ENCODE measurements around the gene SOHLH2.

Gene SOHLH2

GRCh38 chr13:36183901-36184300 lies 30.5 kb downstream of the SOHLH2 start:
- DNase-seq = no peak

- DNase-seq = no peak
Observed at GRCh38 chr13:36175621-36176020, 38.7 kb downstream of the SOHLH2 start.

DNA sequence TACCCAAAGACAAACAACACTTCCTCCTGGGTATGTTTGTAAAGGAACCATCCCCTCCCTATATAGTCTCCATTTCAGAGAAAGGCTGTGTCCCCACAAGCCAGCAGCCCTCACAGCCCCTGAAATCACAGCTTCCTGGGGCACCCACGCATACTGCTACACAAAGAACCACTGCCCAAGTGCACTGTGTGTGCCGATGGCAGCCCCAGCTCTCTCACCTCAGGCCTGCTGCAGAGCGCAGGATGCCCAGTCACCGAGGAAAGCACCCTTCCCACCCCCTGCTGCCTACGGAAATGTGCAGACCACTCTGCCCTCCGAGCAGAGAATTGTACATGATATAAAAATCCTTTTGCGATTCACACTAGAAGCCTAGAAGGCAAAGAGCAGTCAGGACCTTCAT lies 39.4 kb downstream of the SOHLH2 start:
- DNase-seq = no peak

DNA sequence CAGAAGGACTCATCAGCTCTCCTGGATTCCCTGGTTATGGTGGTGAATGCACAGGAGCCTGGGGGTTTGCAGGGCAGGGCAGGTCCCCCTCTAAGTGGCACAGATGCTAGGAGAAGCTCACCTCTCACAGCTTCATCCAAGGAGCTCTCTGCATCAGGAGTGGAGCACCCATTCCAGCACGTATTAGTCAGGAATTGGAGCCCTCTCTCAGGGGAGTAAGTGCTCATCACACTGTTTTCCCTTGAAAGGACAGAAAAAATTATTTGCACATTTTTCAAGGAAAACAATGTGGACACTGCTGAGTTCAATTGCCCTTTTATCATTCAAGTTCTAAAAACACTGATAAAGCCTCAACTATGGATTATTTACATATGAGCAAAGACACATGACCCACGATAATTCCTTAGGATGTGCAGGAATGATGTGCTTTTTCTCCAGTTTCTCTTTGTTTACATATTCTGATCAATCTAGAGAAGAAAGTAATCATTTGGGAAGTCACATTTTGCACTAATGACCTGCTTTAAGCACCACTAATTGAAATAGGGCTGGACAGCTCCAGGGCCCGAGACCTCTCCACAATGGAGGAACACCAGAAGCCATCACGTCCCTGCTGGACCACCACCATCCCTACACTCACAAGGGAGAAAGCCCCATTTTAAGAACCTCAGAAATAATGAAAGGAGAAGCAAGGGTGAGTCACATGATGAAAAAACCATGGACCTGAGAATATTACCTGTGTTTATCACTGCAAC lies 40.6 kb downstream of the SOHLH2 start:
- DNase-seq = no peak

DNA sequence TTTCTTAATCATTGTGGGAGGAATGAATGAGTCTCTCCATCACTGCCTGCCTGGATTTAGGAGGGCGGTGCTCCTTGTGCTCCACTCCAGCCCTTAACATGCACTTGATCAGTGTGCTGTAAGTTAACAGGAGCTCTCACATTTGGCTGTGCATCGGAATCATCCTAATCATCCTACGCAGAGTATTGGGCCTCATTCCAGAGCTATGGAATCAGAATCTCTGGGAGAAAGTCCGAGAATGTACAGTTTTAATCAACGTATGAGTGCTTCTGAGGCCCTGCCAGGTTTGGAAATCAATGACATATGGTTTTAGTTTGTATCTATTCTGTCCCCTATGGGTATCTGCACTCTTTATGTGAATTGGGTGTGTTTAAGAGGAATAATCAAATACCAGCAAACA lies 48.3 kb downstream of the SOHLH2 start:
- no peak for DNase-seq

DNA sequence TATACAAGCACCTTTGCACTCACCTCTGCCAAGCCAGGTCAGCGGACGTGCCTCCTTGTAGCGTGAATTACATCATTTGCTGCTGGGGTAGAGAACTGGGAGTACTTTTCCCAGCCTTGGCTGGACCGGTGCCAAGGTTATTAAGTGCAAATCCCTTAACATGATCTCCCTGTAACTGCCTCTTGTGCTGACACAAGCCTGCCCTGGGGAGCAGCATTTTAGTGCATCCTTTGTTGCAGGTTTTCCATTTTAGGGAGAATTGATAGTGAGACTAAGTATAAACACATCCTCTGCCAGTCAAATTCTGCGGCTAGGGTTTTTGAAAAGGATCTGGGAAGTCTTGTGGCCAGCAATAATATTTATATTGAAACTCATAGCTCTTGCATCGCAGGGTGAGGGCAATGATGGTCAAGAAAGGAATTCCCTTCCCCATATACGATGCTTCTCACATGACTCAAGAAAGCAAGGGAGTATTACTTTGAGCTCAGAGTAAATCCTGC lies 50.5 kb downstream of the SOHLH2 start:
- no peak for DNase-seq

GRCh38 chr13:36163286-36163685 lies 51.1 kb downstream of the SOHLH2 start:
- DNase-seq = no peak

DNA sequence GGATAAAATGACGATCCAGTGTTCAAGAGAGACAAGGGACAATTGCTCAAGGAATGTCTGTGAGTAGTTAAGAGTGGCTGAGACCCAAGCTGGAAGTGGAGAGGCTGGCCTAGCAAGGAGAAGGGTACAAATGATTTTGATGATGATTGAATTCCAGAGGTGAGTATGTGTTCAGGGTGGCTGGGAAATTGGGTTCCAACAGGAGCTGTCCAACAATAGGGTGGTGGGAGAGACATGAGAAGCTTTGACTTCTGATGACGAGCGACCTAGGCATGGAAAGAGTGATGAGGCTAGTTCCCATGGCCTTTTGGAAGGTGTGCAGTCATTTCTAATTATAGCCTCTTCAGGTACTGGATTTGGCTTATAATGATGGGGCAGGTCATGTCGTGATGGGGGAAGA lies 54.1 kb downstream of the SOHLH2 start:
- no peak for DNase-seq

DNA sequence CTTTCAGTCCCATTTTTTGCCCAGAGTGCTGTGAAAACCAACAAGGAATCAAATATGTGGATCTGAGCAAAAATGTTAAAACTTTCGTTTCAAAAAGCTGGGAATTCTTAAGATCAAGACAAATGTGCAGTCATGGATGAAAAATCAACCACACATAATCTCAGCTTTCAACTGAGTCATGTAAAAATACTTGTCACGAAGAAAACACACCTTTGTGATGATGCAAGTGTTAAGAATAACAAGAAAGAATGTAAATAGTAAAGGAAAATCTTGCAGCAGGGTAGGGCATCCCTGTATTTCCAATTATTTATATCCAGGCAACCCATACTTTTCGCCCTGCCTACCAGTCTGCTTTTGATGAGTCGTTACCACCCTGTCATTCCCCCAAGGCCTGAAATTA lies 55.7 kb downstream of the SOHLH2 start:
- DNase-seq = no peak

GRCh38 chr13:36157480-36157879 lies 56.9 kb downstream of the SOHLH2 start:
- no peak for DNase-seq

DNA sequence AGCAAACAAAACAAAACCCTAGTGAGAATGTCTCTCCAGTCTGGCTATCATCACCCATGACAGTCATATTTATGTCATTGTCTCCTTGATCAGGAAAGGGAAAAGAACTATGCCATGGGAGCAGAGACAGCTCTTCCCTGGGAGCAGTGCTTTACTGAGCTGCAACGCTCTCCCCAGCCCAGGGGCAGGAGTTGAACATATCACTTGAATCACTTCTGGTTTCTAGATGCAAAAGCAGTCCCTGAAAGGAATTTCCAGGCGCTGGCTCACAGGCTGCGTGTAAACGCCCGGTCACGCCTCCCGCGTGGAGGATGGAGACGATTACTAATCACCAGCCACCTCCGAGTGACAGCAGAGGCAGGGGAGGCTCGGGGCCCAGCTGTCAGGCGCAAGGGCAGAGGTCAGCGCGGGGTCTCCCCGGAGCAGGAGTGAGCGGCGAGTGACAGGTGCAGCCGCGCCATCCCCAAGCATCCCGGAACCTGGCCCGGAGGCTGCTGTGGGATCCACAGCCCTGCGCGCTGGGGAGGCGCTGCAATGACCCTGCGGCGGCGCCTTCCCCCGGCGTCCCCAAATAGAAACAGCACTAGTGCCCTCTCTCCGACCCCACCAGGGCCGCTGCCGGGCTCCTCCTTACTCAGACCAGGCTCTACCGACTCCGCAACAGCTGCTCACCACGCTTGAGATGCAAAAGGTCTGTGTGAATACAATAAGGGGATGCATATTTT lies 59.6 kb downstream of the SOHLH2 start:
- no peak for DNase-seq

DNA sequence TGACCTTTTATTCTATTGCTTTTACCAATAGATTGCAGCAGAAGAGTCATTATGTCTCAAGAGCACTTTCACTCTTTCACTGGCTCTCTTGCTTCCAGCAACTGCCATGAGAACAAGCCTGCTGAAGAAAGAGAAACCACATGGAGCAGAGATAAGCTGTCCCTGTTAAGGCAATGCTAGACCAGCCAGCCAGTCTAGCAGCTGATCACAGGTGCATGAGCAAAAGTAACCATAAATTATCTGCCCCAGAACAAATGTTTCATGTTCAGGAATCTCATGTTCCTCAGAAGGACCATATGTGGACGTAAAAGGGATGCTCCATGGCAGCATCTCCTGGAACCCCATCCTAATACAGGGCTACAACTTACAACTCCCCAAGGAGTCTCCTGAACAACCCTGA lies 62.8 kb downstream of the SOHLH2 start:
- DNase-seq = no peak

- no peak for DNase-seq
Observed at GRCh38 chr13:36148446-36148845, 65.9 kb downstream of the SOHLH2 start.

GRCh38 chr13:36147330-36147729 lies 67.0 kb downstream of the SOHLH2 start:
- DNase-seq = no peak

DNA sequence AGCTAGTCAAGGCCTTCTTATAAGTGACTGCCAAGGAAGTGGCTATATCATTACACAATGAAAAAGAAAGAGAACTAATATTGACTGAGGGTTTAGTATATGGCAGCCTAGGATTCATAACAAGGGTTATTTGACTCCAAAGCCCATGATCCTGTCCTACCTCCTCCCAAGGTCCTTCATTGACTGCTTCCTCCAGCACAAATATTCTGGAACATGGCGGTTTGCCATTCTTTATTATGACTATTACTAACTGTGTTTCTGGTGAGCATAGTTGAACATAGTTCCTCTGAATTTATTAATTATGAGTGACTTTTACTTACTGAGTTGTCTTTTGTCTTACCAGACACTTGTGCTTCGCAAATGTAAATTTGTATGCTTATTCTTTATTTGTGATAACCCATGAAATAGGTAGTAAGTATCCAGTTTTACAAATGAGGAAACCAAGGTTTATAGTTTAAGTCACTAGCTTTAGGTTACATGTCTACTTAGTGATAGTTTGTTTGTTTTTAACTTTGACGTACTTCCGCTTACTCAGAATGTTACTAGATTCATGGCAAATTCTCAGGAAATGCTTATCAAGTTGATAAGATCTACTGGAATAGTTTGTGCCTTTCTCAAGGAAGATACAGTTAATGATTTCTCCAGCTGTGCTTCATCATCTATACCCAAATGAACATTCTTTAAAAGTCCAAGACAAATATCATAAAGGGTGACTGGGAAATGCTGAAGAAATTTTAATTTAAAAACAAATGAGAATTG lies 67.7 kb downstream of the SOHLH2 start:
- DNase-seq = no peak

- DNase-seq = no peak
Observed at GRCh38 chr13:36143738-36144137, 70.6 kb downstream of the SOHLH2 start.

DNA sequence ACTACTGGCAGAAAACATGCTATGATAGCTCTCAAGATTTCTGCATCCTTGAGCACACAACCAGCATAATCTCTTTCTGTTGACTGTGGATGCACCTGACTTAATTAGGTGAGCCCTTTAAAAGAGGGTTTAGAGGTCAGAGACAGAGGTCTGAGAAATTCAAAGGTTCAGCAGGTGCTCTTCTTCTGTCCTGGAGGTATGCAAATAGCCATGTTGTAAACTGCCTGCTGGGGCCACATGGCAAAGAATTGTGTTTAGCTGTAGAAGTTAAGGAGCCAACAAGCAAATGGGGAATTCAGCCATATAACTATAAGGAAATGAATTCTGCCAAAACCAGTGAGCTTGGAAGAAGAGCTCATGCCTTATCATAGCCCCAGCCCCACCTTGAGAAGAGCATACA lies 71.6 kb downstream of the SOHLH2 start:
- no peak for DNase-seq

DNA sequence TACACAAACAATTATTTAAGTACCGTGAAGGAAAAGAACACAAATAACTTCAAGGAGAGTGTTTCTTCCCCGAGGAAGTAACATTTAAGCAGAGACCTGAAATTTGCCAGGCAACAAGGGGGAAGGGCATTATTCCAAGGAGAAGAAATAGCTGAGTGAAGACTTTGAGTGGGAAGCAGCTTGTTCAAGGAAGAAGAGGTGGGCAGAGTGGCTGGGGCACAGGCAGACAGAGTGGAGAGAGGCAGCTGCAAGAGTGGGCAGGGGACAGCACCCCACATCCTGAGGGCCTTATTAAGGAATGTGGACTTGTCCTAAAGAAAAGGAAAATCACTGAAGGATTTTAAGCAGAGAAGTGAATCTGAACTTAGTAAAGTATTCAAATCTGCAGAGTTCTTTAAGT lies 78.5 kb downstream of the SOHLH2 start:
- no peak for DNase-seq

DNA sequence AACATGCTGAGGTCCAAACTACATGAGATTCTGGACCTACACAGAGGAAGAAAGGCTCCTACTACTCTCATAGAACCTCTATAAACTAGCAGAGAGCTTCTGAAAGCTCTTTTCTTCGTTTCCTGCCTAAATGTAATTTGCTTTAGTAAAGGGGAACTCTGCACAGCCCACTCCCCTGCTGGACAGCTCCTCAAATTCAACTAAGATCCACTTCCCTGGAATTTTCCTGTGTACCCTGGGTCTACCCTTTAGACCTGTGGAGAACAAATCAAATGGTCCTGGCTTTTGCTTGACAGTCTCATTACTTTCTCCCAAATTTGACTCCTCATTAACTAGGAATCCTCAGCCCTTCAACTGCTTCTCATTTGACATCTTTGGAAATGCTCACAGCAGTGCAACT lies 79.7 kb downstream of the SOHLH2 start:
- no peak for DNase-seq

DNA sequence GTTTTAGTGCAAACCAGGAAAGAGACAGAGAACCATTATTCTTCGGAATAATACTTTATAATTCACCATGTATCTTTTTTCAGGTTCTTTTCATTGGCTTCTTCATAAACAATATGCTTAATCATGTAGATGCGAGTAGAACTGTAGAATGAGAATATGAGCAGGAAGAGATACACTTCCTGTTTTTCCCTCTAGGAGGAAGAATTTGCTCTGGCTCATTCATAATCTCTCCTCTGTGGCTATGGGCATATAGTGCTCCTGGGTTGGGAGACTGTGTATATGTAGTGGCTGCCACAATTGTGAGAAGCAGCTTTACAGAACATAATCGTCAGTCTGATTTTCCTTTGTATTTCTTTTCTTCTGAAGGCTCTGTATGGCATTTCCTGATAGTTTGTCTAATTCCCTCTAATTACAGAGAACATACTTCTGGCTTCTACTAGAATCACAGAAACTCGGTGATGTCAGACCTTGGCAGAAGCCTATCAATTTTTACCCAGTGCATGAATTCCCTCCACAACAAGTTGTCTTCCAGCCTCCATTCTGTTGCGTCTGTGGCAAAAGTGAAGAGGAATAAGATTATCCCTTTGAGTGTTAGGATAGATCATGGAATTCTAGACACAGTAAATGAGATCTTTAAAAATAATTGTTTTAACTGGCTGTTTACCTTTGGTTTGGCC lies 80.3 kb downstream of the SOHLH2 start:
- no peak for DNase-seq

GRCh38 chr13:36132376-36132775 lies 82.0 kb downstream of the SOHLH2 start:
- DNase-seq = no peak

DNA sequence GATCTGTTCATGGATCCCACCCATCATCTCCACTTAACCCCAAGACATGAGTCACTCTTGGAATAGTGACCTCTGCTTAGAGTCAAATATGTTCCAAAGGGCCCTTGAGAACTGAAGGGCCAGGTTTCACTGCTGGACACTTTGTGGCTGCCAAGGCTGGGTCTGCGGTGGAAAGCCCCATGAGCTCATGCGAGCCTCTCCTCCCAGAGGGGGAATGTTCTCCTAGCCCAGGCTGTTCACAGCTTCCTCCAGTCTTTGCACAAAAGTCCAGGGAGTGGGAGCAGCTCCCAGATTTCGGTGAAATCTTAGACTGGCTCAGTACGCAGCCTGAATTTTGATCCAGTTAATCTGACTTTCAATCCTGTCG lies 82.4 kb downstream of the SOHLH2 start:
- no peak for DNase-seq
